Endothelial cell of umbilical vein (primary cell): ENCODE data around the gene PPP1R3D. TPM values are rescaled to one million over a fixed set of nuclear protein-coding genes. Genes with fewer than 3 reads are reported as not detected.

Experiments
- BruUV-seq: library from RNA; stranded (reverse); fragments of 400-500 nt; replicated peaks from 2 replicates; lab custom pipeline; 2021; lab: Mats Ljungman, UMichigan
- CTCF ChIA-PET: fragments of 300-600, 350-600 bp; sonication (Branson Sonifier 250); formaldehyde crosslinking; loops from one replicate; lab custom pipeline; 2021; ENCODE audit warnings: antibody characterized with exemption, inconsistent platforms; lab: Charles Lee
- POLR2A ChIA-PET: fragments of 300-600, 350-600 bp; sonication (Branson Sonifier 250); formaldehyde crosslinking; loops from one replicate; lab custom pipeline; 2021; ENCODE audit warnings: antibody characterized with exemption, inconsistent platforms; lab: Charles Lee
- DNase-seq: peaks from one replicate; pipeline ENCODE4 v3.0.0-alpha.2; 2011; ENCODE audit warnings: low read depth, low spot score
- FAIRE-seq: peaks from 2 replicates; lab custom pipeline; 2011; peaks lifted over from hg19 to GRCh38; lab: Jason Lieb, UNC
- H2AFZ ChIP-seq: 2 replicates; pipeline ENCODE4 v1.6.0; 2012; ENCODE audit warnings: low read depth, low read length, control low read depth, inconsistent platforms
- H3K27ac ChIP-seq: 2 replicates; pipeline ENCODE4 v1.5.1; 2011; ENCODE audit warnings: low read depth, mild to moderate bottlenecking, control low read depth, low read length, moderate library complexity; ENCODE audit not compliant: insufficient read depth
- H3K27me3 ChIP-seq, 2 experiments: 2 replicates each; pipeline versions ENCODE4 v1.6.0 to v1.6.1; 2011; ENCODE audit warnings: low read length in 2 of 2, mixed read lengths in 1 of 2; ENCODE audit not compliant: control insufficient read depth in 2 of 2, insufficient read depth in 2 of 2
- H3K36me3 ChIP-seq, 2 experiments: 2 replicates in 1 of 2; 3 replicates in 1 of 2; pipeline ENCODE4 v1.5.1; 2011; ENCODE audit warnings: low read length in 2 of 2, mild to moderate bottlenecking in 1 of 2, moderate library complexity in 1 of 2; ENCODE audit not compliant: control insufficient read depth in 2 of 2, insufficient read depth in 2 of 2; ENCODE audit errors: extremely low read depth in 1 of 2
- H3K4me1 ChIP-seq: 3 replicates; pipeline ENCODE4 v1.5.1; 2011; ENCODE audit warnings: mild to moderate bottlenecking, low read length; ENCODE audit not compliant: control insufficient read depth, insufficient read depth; ENCODE audit errors: extremely low read depth
- H3K4me2 ChIP-seq: 2 replicates; pipeline ENCODE4 v1.6.1; 2011; ENCODE audit warnings: low read length, control low read depth, mixed read lengths; ENCODE audit not compliant: insufficient read depth
- H3K4me3 ChIP-seq, 3 experiments: fragments of 200-600 bp in 1 of 3; sonication (generic), shearing (Covaris generic) in 1 of 3; replicated peaks in 1 of 3; 2 replicates each; pipeline ENCODE4 v1.5.1; 2011 to 2016; ENCODE audit warnings: control low read depth in 3 of 3, low read length in 3 of 3, mild to moderate bottlenecking in 2 of 3, inconsistent platforms in 1 of 3, low read depth in 1 of 3, moderate library complexity in 1 of 3; ENCODE audit not compliant: insufficient read depth in 1 of 3
- H3K79me2 ChIP-seq: 2 replicates; pipeline ENCODE4 v1.6.0; 2012; ENCODE audit warnings: low read length, inconsistent platforms; ENCODE audit not compliant: control insufficient read depth, insufficient read depth
- H3K9ac ChIP-seq: replicated peaks from 2 replicates; pipeline ENCODE3; 2011; ENCODE audit warnings: low read length, control low read depth; ENCODE audit not compliant: insufficient read depth; ENCODE audit errors: extremely low read depth
- H3K9me1 ChIP-seq: replicated peaks from 3 replicates; pipeline ENCODE4 v1.6.0; 2011; ENCODE audit warnings: mild to moderate bottlenecking, low read length; ENCODE audit not compliant: control insufficient read depth, insufficient read depth; ENCODE audit errors: extremely low read depth
- H3K9me3 ChIP-seq: replicated peaks from 2 replicates; pipeline ENCODE4 v1.5.1; 2012; ENCODE audit warnings: low read length, inconsistent platforms; ENCODE audit not compliant: control insufficient read depth, insufficient read depth
- H4K20me1 ChIP-seq: replicated peaks from 2 replicates; pipeline ENCODE3; 2011; ENCODE audit warnings: mild to moderate bottlenecking, low read length; ENCODE audit not compliant: control insufficient read depth, insufficient read depth; ENCODE audit errors: extremely low read depth
- EZH2 ChIP-seq: IDR thresholded peaks from 2 replicates; pipeline ENCODE4 v1.6.1; 2012; ENCODE audit warnings: borderline replicate concordance, low read depth, mild to moderate bottlenecking, moderate library complexity, low read length, inconsistent platforms; ENCODE audit not compliant: severe bottlenecking
- FOS ChIP-seq: IDR thresholded peaks from 2 replicates; pipeline ENCODE4 v1.6.1; 2011; ENCODE audit warnings: mild to moderate bottlenecking, low read length, moderate library complexity, borderline replicate concordance; ENCODE audit not compliant: insufficient read depth
- GATA2 ChIP-seq: IDR thresholded peaks from 2 replicates; pipeline ENCODE4 v1.7.0; 2011; ENCODE audit warnings: low read depth, mild to moderate bottlenecking, moderate library complexity, mixed read lengths, low read length; ENCODE audit not compliant: insufficient read length, insufficient read depth
- JUN ChIP-seq: IDR thresholded peaks from 2 replicates; pipeline ENCODE4 v1.6.1; 2011; ENCODE audit warnings: borderline replicate concordance, low read depth; ENCODE audit not compliant: insufficient read length, insufficient read depth
- MAX ChIP-seq: IDR thresholded peaks from 2 replicates; pipeline ENCODE4 v1.6.1; 2011; ENCODE audit not compliant: insufficient read depth, insufficient read length
- MYC ChIP-seq: IDR thresholded peaks from one replicate; pipeline ENCODE4 v1.6.1; 2011; ENCODE audit warnings: mild to moderate bottlenecking, low read depth, low read length
- POLR2A ChIP-seq: IDR thresholded peaks from 2 replicates; pipeline ENCODE4 v1.6.1; 2012; ENCODE audit warnings: low read depth, mild to moderate bottlenecking, control low read depth, low read length
- POLR2AphosphoS5 ChIP-seq: IDR thresholded peaks from 2 replicates; pipeline ENCODE4 v1.6.1; 2012; ENCODE audit warnings: low read depth, mild to moderate bottlenecking, control low read depth, low read length, moderate library complexity; ENCODE audit not compliant: insufficient read depth
- dilution Hi-C: fragments of 300-500 bp; cut with MboI; formaldehyde crosslinking; loops from one replicate; pipeline ENCODE4 v1.15.0; 2019; ENCODE audit warnings: low sequenced_read_pairs; ENCODE audit not compliant: extremely low pct_ligation_motif_present
- intact Hi-C: fragments of 100-400 bp; cut with micrococcal nuclease; formaldehyde crosslinking; loops from one replicate; pipeline ENCODE4 v1.10.0; 2022
- polyA plus RNA-seq, 4 experiments: library from polyadenylated mRNA; depleted of rRNA in 3 of 4; stranded (reverse) in 3 of 4; unstranded in 1 of 4; fragments of >200 nt; gene quantifications; 2 replicates each; pipeline versions ENCODE4 v1.2.1 to v1.2.3, GENCODE V29; 2011 to 2012; ENCODE audit warnings: missing spikeins in 1 of 4
- total RNA-seq: library from RNA; stranded (reverse); gene quantifications from 2 replicates; pipeline ENCODE4 v1.2.3, GENCODE V29; 2021
- TF ChIP-seq, protein P1 (sequence below), 2 donors: IDR thresholded peaks; 1 replicate in 1 of 2; 2 replicates in 1 of 2; pipeline ENCODE4 v1.5.1; 2011; ENCODE audit warnings: low read length in 2 of 2, mild to moderate bottlenecking in 2 of 2, moderate library complexity in 2 of 2, control low read depth in 1 of 2, inconsistent platforms in 1 of 2, low read depth in 1 of 2; ENCODE audit not compliant: insufficient read depth in 1 of 2; ENCODE audit errors: extremely low read depth in 1 of 2

PPP1R3D gene
- total and polyA plus RNA-seq, 2 donors (not counting 3 experiments of a cell fraction or from before 2014, with no cell fraction given), result 1.7 to 5.2 TPM

GRCh38 chr20:59942245-59942644 is 2.1 kb upstream of the PPP1R3D start:
- Histone ChIP-seq H3K9me1 (no peaks in the 10 kb centered on the region), H3K4me1 (peaks cover 13% of the 10 kb centered on the region), H3K27me3 (no peaks in the 10 kb centered on the region), H3K27ac (no peak overlapping the region), H3K9ac (no peak overlapping the region), H3K4me2 (no peak overlapping the region), H3K79me2 (peaks cover 6% of the 10 kb centered on the region), H4K20me1 (no peaks in the 10 kb centered on the region), H3K9me3 (no peaks in the 10 kb centered on the region), H3K4me3 (no peak overlapping the region), H2AFZ (no peak overlapping the region), H3K36me3 (peaks cover 5 to 8% of the 10 kb centered on the region in 2 experiments)
- BruUV-seq, result no TSS peak
- ChIA-PET POLR2A (no interaction called here), CTCF (no interaction called here)
- DNase-seq (no peak), FAIRE-seq (no peak)
- TF ChIP-seq POLR2A (no peak), JUN (no peak), EZH2 (no peak), MYC (no peak), POLR2AphosphoS5 (no peak), MAX (no peak), GATA2 (no peak), FOS (no peak)
- TF ChIP-seq, protein P1, sequence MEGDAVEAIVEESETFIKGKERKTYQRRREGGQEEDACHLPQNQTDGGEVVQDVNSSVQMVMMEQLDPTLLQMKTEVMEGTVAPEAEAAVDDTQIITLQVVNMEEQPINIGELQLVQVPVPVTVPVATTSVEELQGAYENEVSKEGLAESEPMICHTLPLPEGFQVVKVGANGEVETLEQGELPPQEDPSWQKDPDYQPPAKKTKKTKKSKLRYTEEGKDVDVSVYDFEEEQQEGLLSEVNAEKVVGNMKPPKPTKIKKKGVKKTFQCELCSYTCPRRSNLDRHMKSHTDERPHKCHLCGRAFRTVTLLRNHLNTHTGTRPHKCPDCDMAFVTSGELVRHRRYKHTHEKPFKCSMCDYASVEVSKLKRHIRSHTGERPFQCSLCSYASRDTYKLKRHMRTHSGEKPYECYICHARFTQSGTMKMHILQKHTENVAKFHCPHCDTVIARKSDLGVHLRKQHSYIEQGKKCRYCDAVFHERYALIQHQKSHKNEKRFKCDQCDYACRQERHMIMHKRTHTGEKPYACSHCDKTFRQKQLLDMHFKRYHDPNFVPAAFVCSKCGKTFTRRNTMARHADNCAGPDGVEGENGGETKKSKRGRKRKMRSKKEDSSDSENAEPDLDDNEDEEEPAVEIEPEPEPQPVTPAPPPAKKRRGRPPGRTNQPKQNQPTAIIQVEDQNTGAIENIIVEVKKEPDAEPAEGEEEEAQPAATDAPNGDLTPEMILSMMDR (IDR thresholded peaks at IDR 0.05; ENCODE audit: extremely low read depth in 1 of 2, insufficient read depth in 1 of 2, low read depth in 1 of 2, low read length in 2 of 2), result no peak
- dilution Hi-C loops (no loop called here), intact Hi-C loops (loop anchor here (10.0 kb wide), 1 partner anchor 927 kb away; the partner anchor contains the start of gene TUBB1)
